Tibial nerve (tissue), 4 donors: ENCODE data around the gene EGLN3.

ENCODE experiments used
- EP300 ChIP-seq, 2 donors: sonication (generic); formaldehyde crosslinking; IDR thresholded peaks; one replicate each; pipeline ENCODE4 v1.6.1; 2017; ENCODE audit warnings: antibody characterized with exemption in 2 of 2, mild to moderate bottlenecking in 1 of 2
- TF ChIP-seq, protein P1 (sequence below), 5 experiments: fragments of 200-600 bp in 3 of 5; fragments of 450-650 bp in 2 of 5; sonication (generic) in 3 of 5; IDR thresholded peaks; one replicate each; pipeline ENCODE4 v1.5.1; 2016 to 2019; ENCODE audit warnings: antibody characterized with exemption in 5 of 5, mild to moderate bottlenecking in 3 of 5, moderate library complexity in 2 of 5

DNA sequence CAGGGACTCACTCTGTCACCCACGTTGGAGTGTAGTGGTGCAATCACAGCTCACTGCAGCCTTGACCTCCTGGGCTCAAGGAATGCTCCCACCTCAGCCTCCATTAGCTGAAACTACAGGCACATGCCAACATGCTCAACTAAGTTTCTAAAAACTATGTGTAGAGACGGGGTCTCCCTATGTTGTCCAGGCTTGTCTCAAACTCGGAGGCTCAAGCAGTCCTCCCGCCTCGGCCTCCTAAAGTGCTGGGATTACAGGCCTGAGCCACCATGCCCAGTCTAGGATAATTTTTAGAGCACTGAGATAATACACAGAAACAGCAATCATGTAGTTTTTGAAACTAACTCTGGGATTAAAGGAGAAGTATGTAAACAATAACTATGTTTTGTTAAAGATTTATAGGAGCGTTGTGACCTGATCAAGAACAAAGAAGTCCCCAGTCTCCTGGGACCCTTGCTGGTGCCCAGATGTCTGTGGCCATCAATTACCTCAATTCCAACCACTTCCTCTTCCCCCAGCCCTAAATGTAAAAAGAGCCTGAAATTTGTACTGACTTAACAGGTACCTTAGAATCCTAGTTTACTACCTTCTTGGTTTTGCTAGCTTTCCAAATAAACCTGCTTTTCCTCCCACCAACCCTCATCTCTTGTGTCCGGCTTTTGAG is 28.9 kb upstream of the EGLN3 start:
- no peak for TF ChIP-seq EP300 (IDR thresholded peaks at IDR 0.05)
- TF ChIP-seq, protein P1, sequence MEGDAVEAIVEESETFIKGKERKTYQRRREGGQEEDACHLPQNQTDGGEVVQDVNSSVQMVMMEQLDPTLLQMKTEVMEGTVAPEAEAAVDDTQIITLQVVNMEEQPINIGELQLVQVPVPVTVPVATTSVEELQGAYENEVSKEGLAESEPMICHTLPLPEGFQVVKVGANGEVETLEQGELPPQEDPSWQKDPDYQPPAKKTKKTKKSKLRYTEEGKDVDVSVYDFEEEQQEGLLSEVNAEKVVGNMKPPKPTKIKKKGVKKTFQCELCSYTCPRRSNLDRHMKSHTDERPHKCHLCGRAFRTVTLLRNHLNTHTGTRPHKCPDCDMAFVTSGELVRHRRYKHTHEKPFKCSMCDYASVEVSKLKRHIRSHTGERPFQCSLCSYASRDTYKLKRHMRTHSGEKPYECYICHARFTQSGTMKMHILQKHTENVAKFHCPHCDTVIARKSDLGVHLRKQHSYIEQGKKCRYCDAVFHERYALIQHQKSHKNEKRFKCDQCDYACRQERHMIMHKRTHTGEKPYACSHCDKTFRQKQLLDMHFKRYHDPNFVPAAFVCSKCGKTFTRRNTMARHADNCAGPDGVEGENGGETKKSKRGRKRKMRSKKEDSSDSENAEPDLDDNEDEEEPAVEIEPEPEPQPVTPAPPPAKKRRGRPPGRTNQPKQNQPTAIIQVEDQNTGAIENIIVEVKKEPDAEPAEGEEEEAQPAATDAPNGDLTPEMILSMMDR (IDR thresholded peaks at IDR 0.05): no peak
